HG03139 (cell line): ENCODE measurements around the gene DOCK10.

Experiments
- ATAC-seq: cut with Tn5 transposase; IDR thresholded peaks from one replicate; pipeline ENCODE4 v1.9.1; 2021; ENCODE audit not compliant: unreplicated experiment

The DOCK10 gene

GRCh38 chr2:224846686-224847085, 195.6 kb downstream of the DOCK10 start:
- no peak for ATAC-seq

- no peak for ATAC-seq
Measured at GRCh38 chr2:224846161-224846560, 196.1 kb downstream of the DOCK10 start.

GRCh38 chr2:224843141-224843540, 199.1 kb downstream of the DOCK10 start:
- no peak for ATAC-seq

GRCh38 chr2:224841910-224842309, 200.4 kb downstream of the DOCK10 start:
- ATAC-seq, result no peak

- ATAC-seq, result no peak
Measured at GRCh38 chr2:224838335-224838734, 203.9 kb downstream of the DOCK10 start.

GRCh38 chr2:224837558-224837957, 204.7 kb downstream of the DOCK10 start:
- ATAC-seq, result no peak

- no peak for ATAC-seq
Measured at GRCh38 chr2:224837066-224837465, 205.2 kb downstream of the DOCK10 start.

GRCh38 chr2:224836263-224836662, 206.0 kb downstream of the DOCK10 start:
- no peak for ATAC-seq

GRCh38 chr2:224835405-224835804, 206.9 kb downstream of the DOCK10 start:
- no peak for ATAC-seq

GRCh38 chr2:224833986-224834385, 208.3 kb downstream of the DOCK10 start:
- no peak for ATAC-seq

GRCh38 chr2:224832207-224832606, 210.1 kb downstream of the DOCK10 start:
- ATAC-seq, result no peak

- no peak for ATAC-seq
Measured at GRCh38 chr2:224831530-224831929, 210.7 kb downstream of the DOCK10 start.

GRCh38 chr2:224820283-224820991, 221.8 kb downstream of the DOCK10 start:
- no peak for ATAC-seq

- no peak for ATAC-seq
Measured at GRCh38 chr2:224819075-224819474, 223.2 kb downstream of the DOCK10 start.

GRCh38 chr2:224817676-224818075, 224.6 kb downstream of the DOCK10 start:
- no peak for ATAC-seq

GRCh38 chr2:224816816-224817215, 225.5 kb downstream of the DOCK10 start:
- no peak for ATAC-seq

GRCh38 chr2:224813578-224813977, 228.7 kb downstream of the DOCK10 start:
- no peak for ATAC-seq

- no peak for ATAC-seq
Measured at GRCh38 chr2:224807153-224807964, 234.9 kb downstream of the DOCK10 start.

- no peak for ATAC-seq
Measured at GRCh38 chr2:224803930-224804329, 238.3 kb downstream of the DOCK10 start.

GRCh38 chr2:224802407-224802806, 239.9 kb downstream of the DOCK10 start:
- ATAC-seq, result no peak

- no peak for ATAC-seq
Measured at GRCh38 chr2:224801360-224801759, 240.9 kb downstream of the DOCK10 start.

GRCh38 chr2:224799691-224800090, 242.6 kb downstream of the DOCK10 start:
- ATAC-seq, result no peak
